ENCODE data around the gene MROH7.

Gene MROH7

DNA sequence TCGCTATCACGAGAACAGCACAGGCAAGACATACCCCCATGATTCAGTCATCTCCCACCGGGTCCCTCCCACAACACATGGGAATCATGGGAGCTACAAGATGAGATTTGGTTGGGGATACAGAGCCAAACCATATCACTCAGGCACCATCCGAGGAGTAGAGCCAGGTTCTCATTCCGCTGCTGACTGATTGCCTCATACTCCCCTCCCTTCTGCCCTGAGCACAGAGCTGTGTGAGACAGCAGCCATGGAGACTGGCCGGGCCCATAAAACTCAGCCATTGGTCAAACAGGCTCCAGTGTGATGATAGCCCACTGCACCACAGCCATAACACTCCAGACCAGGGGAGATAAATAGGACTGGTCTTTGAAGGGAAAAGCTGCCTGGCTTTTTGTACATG lies 96.7 kb downstream of the MROH7 start:
- H3K36me3 ChIP-seq (ENCODE audit: control insufficient read depth in 2 of 2, insufficient read depth in 1 of 2, low read length in 2 of 2): peaks cover 29 to 92% of the 10 kb centered on the region in 2 experiments
- ChIA-PET CTCF (no interaction called here), POLR2A (no interaction called here)
- no peaks in the 10 kb centered on the region for H3K4me1 ChIP-seq (ENCODE audit: control insufficient read depth, insufficient read depth, low read length)
- H3K4me3 ChIP-seq (ENCODE audit: low read depth, low read length): no peak overlapping the region
- H3K27ac ChIP-seq (ENCODE audit: extremely low read depth, low read depth, low read length): no peak overlapping the region
- H3K9me3 ChIP-seq (ENCODE audit: control insufficient read depth, insufficient read depth, low read depth, low read length): no peaks in the 10 kb centered on the region
- TF ChIP-seq, protein P1, sequence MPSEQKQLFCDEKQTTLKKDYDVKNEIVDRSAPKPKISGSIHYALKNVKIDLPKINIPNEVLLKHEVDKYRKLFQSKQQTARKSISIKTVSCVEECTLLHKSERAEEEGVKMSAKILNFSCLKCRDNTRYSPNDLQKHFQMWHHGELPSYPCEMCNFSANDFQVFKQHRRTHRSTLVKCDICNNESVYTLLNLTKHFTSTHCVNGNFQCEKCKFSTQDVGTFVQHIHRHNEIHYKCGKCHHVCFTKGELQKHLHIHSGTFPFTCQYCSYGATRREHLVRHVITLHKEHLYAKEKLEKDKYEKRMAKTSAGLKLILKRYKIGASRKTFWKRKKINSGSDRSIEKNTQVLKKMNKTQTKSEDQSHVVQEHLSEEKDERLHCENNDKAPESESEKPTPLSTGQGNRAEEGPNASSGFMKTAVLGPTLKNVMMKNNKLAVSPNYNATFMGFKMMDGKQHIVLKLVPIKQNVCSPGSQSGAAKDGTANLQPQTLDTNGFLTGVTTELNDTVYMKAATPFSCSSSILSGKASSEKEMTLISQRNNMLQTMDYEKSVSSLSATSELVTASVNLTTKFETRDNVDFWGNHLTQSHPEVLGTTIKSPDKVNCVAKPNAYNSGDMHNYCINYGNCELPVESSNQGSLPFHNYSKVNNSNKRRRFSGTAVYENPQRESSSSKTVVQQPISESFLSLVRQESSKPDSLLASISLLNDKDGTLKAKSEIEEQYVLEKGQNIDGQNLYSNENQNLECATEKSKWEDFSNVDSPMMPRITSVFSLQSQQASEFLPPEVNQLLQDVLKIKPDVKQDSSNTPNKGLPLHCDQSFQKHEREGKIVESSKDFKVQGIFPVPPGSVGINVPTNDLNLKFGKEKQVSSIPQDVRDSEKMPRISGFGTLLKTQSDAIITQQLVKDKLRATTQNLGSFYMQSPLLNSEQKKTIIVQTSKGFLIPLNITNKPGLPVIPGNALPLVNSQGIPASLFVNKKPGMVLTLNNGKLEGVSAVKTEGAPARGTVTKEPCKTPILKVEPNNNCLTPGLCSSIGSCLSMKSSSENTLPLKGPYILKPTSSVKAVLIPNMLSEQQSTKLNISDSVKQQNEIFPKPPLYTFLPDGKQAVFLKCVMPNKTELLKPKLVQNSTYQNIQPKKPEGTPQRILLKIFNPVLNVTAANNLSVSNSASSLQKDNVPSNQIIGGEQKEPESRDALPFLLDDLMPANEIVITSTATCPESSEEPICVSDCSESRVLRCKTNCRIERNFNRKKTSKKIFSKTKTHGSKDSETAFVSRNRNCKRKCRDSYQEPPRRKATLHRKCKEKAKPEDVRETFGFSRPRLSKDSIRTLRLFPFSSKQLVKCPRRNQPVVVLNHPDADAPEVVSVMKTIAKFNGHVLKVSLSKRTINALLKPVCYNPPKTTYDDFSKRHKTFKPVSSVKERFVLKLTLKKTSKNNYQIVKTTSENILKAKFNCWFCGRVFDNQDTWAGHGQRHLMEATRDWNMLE (tag by site-specific recombination; conservative IDR thresholded peaks at IDR 0.05; ENCODE audit: low read depth): no peak
- TF ChIP-seq, protein P2, sequence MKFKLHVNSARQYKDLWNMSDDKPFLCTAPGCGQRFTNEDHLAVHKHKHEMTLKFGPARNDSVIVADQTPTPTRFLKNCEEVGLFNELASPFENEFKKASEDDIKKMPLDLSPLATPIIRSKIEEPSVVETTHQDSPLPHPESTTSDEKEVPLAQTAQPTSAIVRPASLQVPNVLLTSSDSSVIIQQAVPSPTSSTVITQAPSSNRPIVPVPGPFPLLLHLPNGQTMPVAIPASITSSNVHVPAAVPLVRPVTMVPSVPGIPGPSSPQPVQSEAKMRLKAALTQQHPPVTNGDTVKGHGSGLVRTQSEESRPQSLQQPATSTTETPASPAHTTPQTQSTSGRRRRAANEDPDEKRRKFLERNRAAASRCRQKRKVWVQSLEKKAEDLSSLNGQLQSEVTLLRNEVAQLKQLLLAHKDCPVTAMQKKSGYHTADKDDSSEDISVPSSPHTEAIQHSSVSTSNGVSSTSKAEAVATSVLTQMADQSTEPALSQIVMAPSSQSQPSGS (tag by site-specific recombination; IDR thresholded peaks at IDR 0.05; ENCODE audit: low read depth): no peak
- TF ChIP-seq, protein P3, sequence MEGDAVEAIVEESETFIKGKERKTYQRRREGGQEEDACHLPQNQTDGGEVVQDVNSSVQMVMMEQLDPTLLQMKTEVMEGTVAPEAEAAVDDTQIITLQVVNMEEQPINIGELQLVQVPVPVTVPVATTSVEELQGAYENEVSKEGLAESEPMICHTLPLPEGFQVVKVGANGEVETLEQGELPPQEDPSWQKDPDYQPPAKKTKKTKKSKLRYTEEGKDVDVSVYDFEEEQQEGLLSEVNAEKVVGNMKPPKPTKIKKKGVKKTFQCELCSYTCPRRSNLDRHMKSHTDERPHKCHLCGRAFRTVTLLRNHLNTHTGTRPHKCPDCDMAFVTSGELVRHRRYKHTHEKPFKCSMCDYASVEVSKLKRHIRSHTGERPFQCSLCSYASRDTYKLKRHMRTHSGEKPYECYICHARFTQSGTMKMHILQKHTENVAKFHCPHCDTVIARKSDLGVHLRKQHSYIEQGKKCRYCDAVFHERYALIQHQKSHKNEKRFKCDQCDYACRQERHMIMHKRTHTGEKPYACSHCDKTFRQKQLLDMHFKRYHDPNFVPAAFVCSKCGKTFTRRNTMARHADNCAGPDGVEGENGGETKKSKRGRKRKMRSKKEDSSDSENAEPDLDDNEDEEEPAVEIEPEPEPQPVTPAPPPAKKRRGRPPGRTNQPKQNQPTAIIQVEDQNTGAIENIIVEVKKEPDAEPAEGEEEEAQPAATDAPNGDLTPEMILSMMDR (tag by site-specific recombination; IDR thresholded peaks at IDR 0.05): no peak
- no peak for TF ChIP-seq ZBTB7A (tag by site-specific recombination; IDR thresholded peaks at IDR 0.05; ENCODE audit: low read depth)
- TF ChIP-seq, protein P4, sequence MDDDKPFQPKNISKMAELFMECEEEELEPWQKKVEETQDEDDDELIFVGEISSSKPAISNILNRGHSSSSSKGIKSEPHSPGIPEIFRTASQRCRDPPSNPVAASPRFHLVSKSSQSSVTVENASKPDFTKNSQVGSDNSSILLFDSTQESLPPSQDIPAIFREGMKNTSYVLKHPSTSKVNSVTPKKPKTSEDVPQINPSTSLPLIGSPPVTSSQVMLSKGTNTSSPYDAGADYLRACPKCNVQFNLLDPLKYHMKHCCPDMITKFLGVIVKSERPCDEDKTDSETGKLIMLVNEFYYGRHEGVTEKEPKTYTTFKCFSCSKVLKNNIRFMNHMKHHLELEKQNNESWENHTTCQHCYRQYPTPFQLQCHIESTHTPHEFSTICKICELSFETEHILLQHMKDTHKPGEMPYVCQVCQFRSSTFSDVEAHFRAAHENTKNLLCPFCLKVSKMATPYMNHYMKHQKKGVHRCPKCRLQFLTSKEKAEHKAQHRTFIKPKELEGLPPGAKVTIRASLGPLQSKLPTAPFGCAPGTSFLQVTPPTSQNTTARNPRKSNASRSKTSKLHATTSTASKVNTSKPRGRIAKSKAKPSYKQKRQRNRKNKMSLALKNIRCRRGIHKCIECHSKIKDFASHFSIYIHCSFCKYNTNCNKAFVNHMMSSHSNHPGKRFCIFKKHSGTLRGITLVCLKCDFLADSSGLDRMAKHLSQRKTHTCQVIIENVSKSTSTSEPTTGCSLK (tag by site-specific recombination; IDR thresholded peaks at IDR 0.05): no peak
- TF ChIP-seq ZNF223 (tag by site-specific recombination; IDR thresholded peaks at IDR 0.05): no peak
- TF ChIP-seq, protein P5, sequence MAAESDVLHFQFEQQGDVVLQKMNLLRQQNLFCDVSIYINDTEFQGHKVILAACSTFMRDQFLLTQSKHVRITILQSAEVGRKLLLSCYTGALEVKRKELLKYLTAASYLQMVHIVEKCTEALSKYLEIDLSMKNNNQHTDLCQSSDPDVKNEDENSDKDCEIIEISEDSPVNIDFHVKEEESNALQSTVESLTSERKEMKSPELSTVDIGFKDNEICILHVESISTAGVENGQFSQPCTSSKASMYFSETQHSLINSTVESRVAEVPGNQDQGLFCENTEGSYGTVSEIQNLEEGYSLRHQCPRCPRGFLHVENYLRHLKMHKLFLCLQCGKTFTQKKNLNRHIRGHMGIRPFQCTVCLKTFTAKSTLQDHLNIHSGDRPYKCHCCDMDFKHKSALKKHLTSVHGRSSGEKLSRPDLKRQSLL (tag by site-specific recombination; IDR thresholded peaks at IDR 0.05): no peak
- no peak for TF ChIP-seq GLI4 (tag by site-specific recombination; IDR thresholded peaks at IDR 0.05)
- TF ChIP-seq, protein P6, sequence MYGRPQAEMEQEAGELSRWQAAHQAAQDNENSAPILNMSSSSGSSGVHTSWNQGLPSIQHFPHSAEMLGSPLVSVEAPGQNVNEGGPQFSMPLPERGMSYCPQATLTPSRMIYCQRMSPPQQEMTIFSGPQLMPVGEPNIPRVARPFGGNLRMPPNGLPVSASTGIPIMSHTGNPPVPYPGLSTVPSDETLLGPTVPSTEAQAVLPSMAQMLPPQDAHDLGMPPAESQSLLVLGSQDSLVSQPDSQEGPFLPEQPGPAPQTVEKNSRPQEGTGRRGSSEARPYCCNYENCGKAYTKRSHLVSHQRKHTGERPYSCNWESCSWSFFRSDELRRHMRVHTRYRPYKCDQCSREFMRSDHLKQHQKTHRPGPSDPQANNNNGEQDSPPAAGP (tag by site-specific recombination; IDR thresholded peaks at IDR 0.05): no peak
- TF ChIP-seq SALL2 (tag by site-specific recombination; IDR thresholded peaks at IDR 0.05; ENCODE audit: borderline replicate concordance): no peak
- TF ChIP-seq ZNF214 (tag by site-specific recombination; IDR thresholded peaks at IDR 0.05; ENCODE audit: borderline replicate concordance): no peak
- TF ChIP-seq, protein P7, sequence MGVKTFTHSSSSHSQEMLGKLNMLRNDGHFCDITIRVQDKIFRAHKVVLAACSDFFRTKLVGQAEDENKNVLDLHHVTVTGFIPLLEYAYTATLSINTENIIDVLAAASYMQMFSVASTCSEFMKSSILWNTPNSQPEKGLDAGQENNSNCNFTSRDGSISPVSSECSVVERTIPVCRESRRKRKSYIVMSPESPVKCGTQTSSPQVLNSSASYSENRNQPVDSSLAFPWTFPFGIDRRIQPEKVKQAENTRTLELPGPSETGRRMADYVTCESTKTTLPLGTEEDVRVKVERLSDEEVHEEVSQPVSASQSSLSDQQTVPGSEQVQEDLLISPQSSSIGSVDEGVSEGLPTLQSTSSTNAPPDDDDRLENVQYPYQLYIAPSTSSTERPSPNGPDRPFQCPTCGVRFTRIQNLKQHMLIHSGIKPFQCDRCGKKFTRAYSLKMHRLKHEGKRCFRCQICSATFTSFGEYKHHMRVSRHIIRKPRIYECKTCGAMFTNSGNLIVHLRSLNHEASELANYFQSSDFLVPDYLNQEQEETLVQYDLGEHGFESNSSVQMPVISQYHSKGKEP (tag by site-specific recombination; IDR thresholded peaks at IDR 0.05): no peak
- no peak for TF ChIP-seq ZBTB1 (tag by site-specific recombination; IDR thresholded peaks at IDR 0.05)
- no peak for TF ChIP-seq ZNF37A (tag by site-specific recombination; IDR thresholded peaks at IDR 0.05)
- TF ChIP-seq SP2 (tag by site-specific recombination; IDR thresholded peaks at IDR 0.05): no peak
- TF ChIP-seq, protein P8, sequence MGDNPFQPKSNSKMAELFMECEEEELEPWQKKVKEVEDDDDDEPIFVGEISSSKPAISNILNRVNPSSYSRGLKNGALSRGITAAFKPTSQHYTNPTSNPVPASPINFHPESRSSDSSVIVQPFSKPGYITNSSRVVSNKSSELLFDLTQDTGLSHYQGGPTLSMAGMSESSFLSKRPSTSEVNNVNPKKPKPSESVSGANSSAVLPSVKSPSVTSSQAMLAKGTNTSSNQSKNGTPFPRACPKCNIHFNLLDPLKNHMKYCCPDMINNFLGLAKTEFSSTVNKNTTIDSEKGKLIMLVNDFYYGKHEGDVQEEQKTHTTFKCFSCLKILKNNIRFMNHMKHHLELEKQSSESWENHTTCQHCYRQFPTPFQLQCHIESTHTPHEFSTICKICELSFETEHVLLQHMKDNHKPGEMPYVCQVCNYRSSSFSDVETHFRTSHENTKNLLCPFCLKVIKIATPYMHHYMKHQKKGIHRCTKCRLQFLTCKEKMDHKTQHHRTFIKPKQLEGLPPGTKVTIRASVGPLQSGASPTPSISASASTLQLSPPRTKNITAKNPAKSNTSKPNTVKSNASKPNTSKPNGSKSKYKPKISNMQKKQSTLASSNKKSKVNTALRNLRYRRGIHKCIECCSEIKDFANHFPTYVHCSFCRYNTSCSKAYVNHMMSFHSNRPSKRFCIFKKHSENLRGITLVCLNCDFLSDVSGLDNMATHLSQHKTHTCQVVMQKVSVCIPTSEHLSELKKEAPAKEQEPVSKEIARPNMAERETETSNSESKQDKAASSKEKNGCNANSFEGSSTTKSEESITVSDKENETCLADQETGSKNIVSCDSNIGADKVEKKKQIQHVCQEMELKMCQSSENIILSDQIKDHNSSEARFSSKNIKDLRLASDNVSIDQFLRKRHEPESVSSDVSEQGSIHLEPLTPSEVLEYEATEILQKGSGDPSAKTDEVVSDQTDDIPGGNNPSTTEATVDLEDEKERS (tag by site-specific recombination; IDR thresholded peaks at IDR 0.05): no peak
- no peak for TF ChIP-seq ZNF521 (tag by site-specific recombination; IDR thresholded peaks at IDR 0.05)
